LNCAP (cell line): Measurements from ENCODE around the gene YJU2.

Experiments used
- TF ChIP-seq, protein P1 (sequence below): fragments of 450-650 bp; IDR thresholded peaks from 2 replicates; pipeline ENCODE4 v1.5.1; 2017; ENCODE audit warnings: mild to moderate bottlenecking

Gene YJU2

GRCh38 chr19:4297901-4298809 lies 51.3 kb downstream of the YJU2 start:
- TF ChIP-seq, protein P1, sequence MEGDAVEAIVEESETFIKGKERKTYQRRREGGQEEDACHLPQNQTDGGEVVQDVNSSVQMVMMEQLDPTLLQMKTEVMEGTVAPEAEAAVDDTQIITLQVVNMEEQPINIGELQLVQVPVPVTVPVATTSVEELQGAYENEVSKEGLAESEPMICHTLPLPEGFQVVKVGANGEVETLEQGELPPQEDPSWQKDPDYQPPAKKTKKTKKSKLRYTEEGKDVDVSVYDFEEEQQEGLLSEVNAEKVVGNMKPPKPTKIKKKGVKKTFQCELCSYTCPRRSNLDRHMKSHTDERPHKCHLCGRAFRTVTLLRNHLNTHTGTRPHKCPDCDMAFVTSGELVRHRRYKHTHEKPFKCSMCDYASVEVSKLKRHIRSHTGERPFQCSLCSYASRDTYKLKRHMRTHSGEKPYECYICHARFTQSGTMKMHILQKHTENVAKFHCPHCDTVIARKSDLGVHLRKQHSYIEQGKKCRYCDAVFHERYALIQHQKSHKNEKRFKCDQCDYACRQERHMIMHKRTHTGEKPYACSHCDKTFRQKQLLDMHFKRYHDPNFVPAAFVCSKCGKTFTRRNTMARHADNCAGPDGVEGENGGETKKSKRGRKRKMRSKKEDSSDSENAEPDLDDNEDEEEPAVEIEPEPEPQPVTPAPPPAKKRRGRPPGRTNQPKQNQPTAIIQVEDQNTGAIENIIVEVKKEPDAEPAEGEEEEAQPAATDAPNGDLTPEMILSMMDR, result no peak

- TF ChIP-seq, protein P1, result no peak
Measured at GRCh38 chr19:4298810-4299550, 52.1 kb downstream of the YJU2 start.

DNA sequence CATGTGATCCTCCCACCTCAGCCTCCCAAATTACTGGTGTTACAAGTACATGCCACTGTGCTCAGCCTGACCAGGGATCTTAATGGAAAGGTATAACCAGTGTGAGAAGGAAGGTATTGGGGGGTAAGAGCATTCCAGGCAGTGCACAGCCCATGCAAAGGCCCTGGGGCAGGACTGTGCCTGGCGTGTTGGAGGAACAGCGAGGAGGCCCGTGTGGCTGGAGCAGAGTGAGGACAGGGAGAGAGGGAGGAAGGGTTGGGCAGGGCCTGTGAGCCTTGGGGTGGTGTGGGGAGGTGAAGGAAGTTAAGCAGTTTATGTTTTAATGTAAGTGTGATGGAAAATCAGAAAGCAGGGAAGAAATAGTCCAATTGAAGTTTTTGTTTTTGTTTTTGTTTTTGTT lies 53.7 kb downstream of the YJU2 start:
- TF ChIP-seq, protein P1, result no peak

GRCh38 chr19:4301590-4302242 lies 54.8 kb downstream of the YJU2 start:
- TF ChIP-seq, protein P1, result no peak

- TF ChIP-seq, protein P1, result no peak
Measured at GRCh38 chr19:4302243-4302640, 55.4 kb downstream of the YJU2 start, which contains the start of gene TMIGD2. TMIGD2 (minus strand) TSS chr19:4302389; CDS start chr19:4302385, 4 bp downstream.

- TF ChIP-seq, protein P1, result no peak
Measured at GRCh38 chr19:4303819-4304537, 57.1 kb downstream of the YJU2 start.
